GM08714 (cell line): ENCODE results near the gene ZNRF2.

ENCODE experiments used
- H3K4me3 ChIP-seq: fragments of 200-500 bp; sonication (Bioruptor generic); 2 replicates; pipeline ENCODE4 v1.5.1; 2014; ENCODE audit warnings: mild to moderate bottlenecking, low read length, inconsistent platforms
- ZNF274 ChIP-seq: IDR thresholded peaks from 2 replicates; pipeline ENCODE4 v1.6.1; 2012; ENCODE audit warnings: mild to moderate bottlenecking, low read depth, low read length

Gene ZNRF2

DNA sequence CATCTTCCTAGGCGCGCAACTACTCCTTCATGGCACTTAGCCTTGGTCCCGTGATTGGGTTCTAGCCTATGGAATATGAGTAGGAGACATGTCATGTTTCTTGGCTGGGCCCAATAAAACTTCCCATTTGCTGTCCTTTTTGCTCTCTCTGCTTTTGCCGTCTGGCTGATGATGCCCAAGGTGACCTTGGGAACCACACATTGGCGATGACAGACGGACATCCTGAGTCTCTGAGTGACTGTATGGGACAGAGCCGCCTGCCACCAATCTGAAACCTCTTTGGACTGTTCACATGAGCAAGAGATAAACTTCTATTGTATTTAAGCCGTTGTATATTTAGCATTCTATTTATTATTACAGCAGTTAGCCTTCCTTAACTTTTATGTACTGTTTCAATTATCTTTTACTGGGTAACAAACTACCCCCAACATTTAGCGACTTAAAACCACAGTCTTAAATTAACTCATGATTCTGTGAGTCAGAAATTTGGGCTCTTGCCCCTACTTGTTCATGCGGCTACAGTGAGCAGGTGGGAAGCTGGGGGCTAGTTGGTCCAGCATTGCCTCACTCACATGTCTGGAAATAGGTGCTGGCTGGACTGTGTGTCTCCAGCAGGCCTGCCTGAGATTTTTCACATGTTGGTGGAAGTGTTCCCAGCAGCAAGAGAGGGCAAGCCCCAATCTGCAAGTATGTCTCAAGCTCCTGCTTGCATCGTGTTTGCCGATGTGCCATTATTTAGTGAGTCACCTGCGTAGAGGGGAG lies 122.4 kb downstream of the ZNRF2 start:
- H3K4me3 ChIP-seq, result no peak overlapping the region
- TF ChIP-seq ZNF274, result no peak

GRCh38 chr7:30411173-30411572 lies 126.8 kb downstream of the ZNRF2 start:
- TF ChIP-seq ZNF274, result no peak
- H3K4me3 ChIP-seq, result no peak overlapping the region

- no peak for TF ChIP-seq ZNF274
- H3K4me3 ChIP-seq, result no peak overlapping the region
Observed at GRCh38 chr7:30411897-30412296, 127.5 kb downstream of the ZNRF2 start.

- TF ChIP-seq ZNF274, result no peak
- no peak overlapping the region for H3K4me3 ChIP-seq
Observed at GRCh38 chr7:30412782-30413504, 128.5 kb downstream of the ZNRF2 start.

GRCh38 chr7:30413864-30414263 lies 129.5 kb downstream of the ZNRF2 start:
- H3K4me3 ChIP-seq, result no peak overlapping the region
- no peak for TF ChIP-seq ZNF274
